EH (cell line): ENCODE measurements around the gene SLC5A4.
"Not testable (repeated sequence)": the region's sequence is repeated elsewhere in the genome, so short reads cannot be mapped to it uniquely, and the experiment has no call there.

ENCODE experiments used
- DNase-seq: peaks from one replicate; pipeline ENCODE4 v3.0.0-alpha.2; 2015; ENCODE audit warnings: low read depth

The SLC5A4 gene

GRCh38 chr22:32255217-32255616 is at the start of gene SLC5A4:
SLC5A4 (minus strand) TSS chr22:32255347; CDS start chr22:32255329, 18 bp downstream.
- DNase-seq, result no peak

DNA sequence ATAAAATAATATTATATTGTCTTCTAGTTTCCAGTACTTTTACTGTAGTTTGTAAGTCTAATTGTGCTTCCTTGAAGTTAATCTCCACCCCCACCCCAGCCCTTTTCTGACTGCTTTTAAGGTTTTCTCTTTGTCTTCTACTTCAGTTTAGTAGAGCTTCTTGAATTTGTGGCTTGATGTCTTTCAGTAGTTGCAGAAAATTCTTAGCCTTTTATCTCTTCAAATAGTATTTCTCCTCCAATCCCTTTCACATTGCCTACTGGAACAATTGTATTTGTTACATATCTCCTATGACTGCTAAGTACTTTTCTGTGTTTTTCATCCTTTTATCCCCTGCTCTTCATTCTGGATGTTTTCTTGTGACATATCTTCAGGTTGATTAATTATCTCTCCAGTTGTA is 38.8 kb upstream of the SLC5A4 start:
- not testable (repeated sequence) for DNase-seq

GRCh38 chr22:32286290-32286840 is 31.2 kb upstream of the SLC5A4 start:
- DNase-seq, result no peak

DNA sequence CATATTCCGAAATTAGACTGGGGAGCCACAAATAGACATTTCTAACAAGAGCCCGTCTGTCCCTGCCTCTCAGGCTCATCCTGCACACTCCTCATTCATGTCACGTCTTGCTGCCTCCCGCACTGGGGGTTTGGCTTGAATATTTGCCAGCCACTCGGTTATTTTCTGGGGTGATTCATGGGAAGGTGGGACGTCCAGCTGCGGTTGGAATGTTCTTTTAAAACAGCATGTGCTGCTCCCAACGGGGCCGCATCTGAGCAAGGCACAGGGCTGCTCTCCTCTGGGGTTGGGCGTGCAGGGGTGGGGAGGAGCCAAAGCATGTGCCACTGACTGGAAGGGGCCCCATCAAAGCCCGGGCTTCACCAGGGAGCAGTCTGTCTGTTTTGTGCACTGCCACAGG is 25.9 kb upstream of the SLC5A4 start:
- peak; percentile 56 for DNase-seq

GRCh38 chr22:32275353-32275752 is 20.2 kb upstream of the SLC5A4 start:
- not testable (repeated sequence) for DNase-seq

DNA sequence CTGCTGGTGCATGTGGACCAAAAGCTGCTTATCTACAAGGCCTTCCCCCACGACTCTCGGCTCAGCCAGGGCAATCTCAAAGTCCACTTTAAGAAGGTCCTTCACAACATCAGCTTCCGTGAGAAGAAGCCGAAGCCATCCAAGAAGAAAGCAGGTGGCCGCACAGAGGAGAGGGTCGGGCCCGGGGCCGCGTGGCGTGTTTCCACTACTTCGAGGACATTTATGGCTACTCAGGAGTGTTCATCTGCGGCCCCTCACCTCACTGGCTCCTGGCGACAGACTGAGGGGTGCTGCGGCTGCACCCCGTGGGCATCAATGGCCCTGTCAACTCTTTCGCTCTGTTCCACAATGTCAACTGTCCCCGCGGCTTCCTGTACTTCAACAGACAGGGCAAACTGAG is 16.2 kb upstream of the SLC5A4 start:
- no peak for DNase-seq

- no peak for DNase-seq
Measured at GRCh38 chr22:32270641-32271369, 15.7 kb upstream of the SLC5A4 start.

- DNase-seq, result no peak
Measured at GRCh38 chr22:32269316-32269715, 14.2 kb upstream of the SLC5A4 start.

DNA sequence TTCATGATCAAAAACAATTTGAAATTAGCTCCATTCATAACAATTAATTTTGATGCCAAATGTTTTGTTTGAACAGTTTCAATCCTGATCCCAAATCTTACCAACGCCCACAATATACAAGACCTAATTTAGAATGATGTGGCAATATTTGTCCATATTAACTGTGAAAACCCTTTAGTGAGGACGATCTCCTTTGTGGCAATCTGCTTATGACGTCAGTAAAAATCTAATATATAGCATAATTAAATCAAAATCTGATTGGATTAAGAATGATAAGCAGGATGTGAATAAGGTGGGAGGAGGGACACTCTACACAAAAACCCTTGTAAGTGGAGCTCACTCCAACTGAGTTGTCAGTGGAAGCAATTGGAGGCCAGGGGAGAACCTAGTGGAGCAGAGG is 11.9 kb upstream of the SLC5A4 start:
- no peak for DNase-seq

DNA sequence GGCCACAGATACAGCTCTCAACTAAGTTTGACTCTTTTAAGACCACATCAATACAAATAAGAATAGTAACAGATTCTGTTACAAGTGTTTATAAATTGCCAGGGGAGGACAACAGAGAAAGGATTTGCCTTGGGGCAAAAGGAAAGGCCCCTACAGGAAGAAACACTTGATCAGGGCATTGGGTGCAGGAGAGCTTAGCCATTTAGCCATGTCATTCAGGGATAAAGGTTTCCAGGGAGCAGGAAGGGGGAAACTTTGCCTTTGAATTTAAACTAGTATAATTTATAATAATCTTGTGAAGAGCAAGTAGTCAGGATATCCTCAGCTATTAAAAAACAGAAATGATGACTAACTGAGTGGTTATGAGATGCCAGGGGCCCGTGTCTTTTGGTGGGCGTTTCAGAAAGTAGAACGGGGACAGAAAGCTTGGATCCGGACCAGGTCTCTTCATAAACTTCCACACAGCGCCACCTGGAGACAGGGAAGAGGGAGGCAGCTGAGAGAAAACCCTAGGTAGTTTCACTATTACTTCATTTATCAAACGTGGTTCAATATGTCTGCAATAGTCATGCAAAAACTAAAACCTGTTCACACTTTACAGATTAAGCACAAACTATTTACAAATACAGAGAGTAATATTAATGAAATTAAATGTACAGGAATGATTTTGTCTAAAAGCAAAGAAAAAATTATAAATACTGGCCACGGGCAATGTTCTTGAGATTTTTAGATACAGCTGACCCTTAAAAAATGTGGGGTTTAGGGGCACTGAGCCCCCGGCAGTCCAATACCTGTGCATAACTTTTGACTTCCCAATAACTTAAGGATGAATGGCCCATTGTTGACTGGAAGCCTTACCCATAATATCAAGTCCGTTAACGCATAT is 11.0 kb upstream of the SLC5A4 start:
- peak; percentile 74 for DNase-seq

GRCh38 chr22:32263678-32264077 is 8.5 kb upstream of the SLC5A4 start:
- not testable (repeated sequence) for DNase-seq

DNA sequence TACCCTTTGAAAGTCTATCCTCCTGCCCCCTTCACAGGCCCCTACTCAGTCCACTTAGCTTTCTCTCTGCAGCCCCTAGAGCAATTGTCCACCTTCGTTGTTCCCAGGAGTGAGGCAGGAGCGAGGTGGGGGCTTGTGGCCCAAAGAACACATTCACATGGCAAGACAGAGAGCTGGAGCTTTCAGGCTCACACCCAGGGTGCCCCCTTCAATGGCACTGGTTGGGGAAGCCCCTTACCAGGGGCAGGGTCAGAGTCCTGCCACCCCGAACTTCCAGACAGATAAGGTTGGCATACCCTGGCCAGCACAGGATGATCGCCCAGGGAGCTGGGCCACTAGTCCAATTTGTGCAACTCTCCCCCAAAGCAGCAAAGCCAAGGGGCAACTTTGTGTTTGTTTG is 6.2 kb upstream of the SLC5A4 start:
- no peak for DNase-seq

- no peak for DNase-seq
Measured at GRCh38 chr22:32258791-32259190, 3.6 kb upstream of the SLC5A4 start.

DNA sequence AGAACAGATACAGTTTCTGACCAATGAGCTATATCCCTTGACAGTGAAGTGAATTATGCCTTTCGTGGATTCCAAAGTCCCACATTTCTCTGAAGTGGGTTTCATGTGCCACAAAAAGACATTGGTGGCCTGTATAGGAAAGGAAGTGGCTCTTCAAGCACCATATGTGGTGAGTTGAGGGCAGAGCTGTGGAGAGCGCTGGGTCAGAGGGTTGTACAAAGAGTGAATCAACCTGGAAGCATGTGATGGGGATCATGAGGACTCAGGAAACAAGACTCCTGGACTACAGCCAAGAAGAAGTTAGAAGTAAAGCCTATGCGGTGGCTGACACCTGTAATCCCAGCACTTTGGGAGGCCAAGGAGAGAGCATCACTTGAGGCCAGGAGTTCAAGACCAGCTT is 579 bp upstream of the SLC5A4 start:
- DNase-seq, result no peak

- no peak for DNase-seq
Measured at GRCh38 chr22:32249231-32249630, 5.9 kb downstream of the SLC5A4 start.

DNA sequence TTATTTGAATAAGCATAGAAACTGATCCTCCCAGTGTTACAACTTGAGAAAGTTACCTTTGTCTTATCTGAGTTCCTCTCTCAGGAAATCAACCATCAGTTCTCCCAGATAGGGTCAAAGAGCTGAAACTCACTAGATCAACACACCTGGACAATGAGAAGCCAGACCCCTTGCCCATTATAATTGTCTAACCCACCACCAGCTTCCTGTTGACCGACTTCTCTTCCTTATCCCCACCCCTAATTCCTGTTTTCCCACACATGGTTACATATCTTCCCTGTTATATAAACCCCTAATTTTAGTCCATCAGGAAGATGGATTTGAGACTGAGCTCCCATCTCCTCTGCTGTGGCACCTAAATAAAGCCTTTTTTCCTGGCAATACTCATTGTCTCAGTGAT is 6.9 kb downstream of the SLC5A4 start:
- DNase-seq, result no peak

GRCh38 chr22:32246166-32246565 is 9.0 kb downstream of the SLC5A4 start:
- DNase-seq, result no peak

GRCh38 chr22:32245042-32245441 is 10.1 kb downstream of the SLC5A4 start:
- no peak for DNase-seq

DNA sequence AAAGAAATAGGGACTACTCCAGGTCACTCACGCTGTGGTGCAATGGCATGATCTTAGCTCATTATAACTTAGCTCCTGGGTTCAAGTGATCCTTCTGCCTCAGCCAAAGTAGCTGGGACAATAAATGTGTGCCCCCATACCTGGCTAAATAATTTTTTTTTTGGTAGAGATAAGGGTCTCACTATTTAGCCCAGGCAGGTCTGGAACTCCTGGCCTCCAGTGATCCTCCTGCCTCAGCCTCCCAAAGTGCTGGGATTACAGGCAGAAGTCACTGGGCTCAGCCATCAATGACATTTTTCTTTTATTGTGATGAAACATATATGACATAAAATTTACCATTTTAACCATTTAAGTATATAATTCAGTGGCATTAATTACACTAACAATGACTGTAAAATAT is 10.6 kb downstream of the SLC5A4 start:
- DNase-seq, result no peak

GRCh38 chr22:32240461-32240860 is 14.7 kb downstream of the SLC5A4 start:
- no peak for DNase-seq

DNA sequence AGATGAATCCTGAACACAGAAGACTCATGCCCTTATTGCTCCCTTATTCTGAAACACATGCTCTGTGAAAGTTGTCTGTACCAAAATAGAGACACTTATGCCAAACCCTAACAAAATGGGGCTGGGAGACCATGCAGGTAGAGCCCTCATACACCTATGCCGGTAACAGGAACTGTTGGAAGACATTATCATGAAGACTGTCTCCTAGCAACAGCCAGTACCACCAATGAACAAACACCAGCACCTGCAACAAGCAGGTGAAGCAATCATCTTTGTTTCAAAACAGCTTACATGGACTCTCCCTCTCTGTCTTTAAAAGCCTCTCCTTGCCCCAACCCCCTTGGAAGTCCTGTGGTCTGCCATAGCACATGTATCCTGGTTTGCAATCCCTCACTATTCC is 17.2 kb downstream of the SLC5A4 start:
- no peak for DNase-seq

GRCh38 chr22:32236970-32237369 is 18.2 kb downstream of the SLC5A4 start:
- DNase-seq, result no peak

GRCh38 chr22:32233091-32233490 is 22.1 kb downstream of the SLC5A4 start:
- DNase-seq, result no peak
